ENCODE measurements around the gene SLC24A4. TPM values are rescaled to one million over a fixed set of nuclear protein-coding genes. Genes with fewer than 3 reads are reported as not detected.

Gene SLC24A4
- total and polyA plus RNA-seq, 12 donors, result 0.08 to 0.74 (median 0.24) TPM

DNA sequence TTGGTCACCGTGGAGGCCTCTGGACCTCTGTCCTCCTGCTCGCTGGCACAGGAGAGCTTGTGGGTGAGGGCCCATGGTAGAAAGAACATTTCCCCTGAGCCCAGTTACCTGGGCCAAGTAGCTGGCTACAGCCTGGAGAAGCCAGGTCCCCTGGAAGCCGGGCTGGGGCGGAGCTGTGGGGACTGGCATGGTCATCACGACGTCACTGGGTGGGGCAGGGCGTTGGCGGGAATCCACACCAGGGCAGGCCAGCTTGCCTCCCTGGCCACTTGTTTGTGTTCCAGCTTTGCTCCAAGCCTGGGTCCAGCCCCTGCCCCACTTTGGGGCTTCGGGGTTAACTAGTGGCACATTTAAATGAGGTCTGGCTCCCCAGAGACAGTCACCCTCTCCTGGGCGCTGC is 35.0 kb upstream of the SLC24A4 start:
- Histone ChIP-seq H3K4me1 (no peaks in the 10 kb centered on the region), H3K9me3 (no peaks in the 10 kb centered on the region), H3K27ac (no peak overlapping the region), H3K36me3 (no peaks in the 10 kb centered on the region), H3K27me3 (peaks cover 0 to 33% (median 8%) of the 10 kb centered on the region in 7 donors), H3K4me3 (no peak overlapping the region)
- TF ChIP-seq CTCF (IDR thresholded peaks at IDR 0.05), result no peak
- intact Hi-C loops (cut with DNase I), result no loop called here
- no peak for DNase-seq
- 78 to 84% methylated on average over 10 of the region's 10 CpGs for WGBS, 2 donors
- no peak for ATAC-seq

DNA sequence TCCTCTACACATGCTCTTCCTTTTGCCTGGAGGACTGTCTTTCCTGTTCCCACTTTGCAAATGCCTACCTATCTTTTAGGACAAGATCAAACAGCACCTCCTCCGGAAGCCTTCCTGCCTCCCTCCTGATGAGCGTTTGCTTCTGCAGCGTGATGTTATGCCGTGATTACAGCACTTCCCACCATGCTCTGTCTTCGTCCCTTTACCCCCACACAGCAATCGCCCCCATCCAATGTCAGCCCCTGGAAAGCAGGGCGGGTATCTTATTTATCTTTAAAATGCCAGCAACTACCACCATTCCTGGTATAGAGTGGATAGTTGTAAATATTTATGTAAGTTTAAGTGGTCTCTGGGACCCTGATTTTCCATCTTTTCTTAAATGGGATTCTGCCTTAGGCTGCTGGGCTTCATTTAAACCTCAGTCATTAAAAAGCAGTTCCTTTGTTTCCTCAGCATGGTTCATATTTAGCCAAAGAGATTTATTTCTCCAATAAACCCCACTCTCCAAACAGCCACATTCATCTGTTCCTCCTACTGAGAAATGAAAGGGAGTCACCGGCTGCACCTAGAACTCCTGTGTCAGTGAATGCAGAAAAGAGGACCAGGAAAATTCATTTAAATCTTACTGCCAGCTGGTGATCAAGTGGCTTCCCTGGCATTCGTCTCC is 33.8 kb upstream of the SLC24A4 start:
- DNase-seq (no peak), ATAC-seq (no peak)
- Histone ChIP-seq H3K27ac (no peak overlapping the region), H3K27me3 (peaks cover 0 to 30% (median 8%) of the 10 kb centered on the region in 7 donors), H3K9me3 (no peaks in the 10 kb centered on the region), H3K4me1 (no peaks in the 10 kb centered on the region), H3K4me3 (no peak overlapping the region), H3K36me3 (no peaks in the 10 kb centered on the region)
- intact Hi-C loops (cut with DNase I), result no loop called here
- TF ChIP-seq CTCF (IDR thresholded peaks at IDR 0.05), result no peak
- 50 to 56% methylated on average over 9 of the region's 9 CpGs for WGBS, 2 donors

- no peaks in the 10 kb centered on the region for H3K4me1 ChIP-seq
- intact Hi-C loops (cut with DNase I), result no loop called here
- no peak for TF ChIP-seq CTCF (IDR thresholded peaks at IDR 0.05)
- no peaks in the 10 kb centered on the region for H3K9me3 ChIP-seq
- DNase-seq (no peak), ATAC-seq (no peak)
- H3K36me3 ChIP-seq, result no peaks in the 10 kb centered on the region
- WGBS, 2 donors, result 42 to 89% methylated on average over 2 of the region's 2 CpGs
- no peak overlapping the region for H3K27ac ChIP-seq
- peaks cover 0 to 36% (median 8%) of the 10 kb centered on the region in 7 donors for H3K27me3 ChIP-seq
- H3K4me3 ChIP-seq, result no peak overlapping the region
Observed at GRCh38 chr14:92292673-92293072, 30.3 kb upstream of the SLC24A4 start.

GRCh38 chr14:92294506-92294905 is 28.5 kb upstream of the SLC24A4 start:
- intact Hi-C loops (cut with DNase I), result no loop called here
- no peaks in the 10 kb centered on the region for H3K9me3 ChIP-seq
- WGBS, 2 donors, result 73 to 78% methylated on average over 2 of the region's 2 CpGs
- no peaks in the 10 kb centered on the region for H3K4me1 ChIP-seq
- ATAC-seq, result no peak
- H3K4me3 ChIP-seq, result no peak overlapping the region
- TF ChIP-seq CTCF (IDR thresholded peaks at IDR 0.05), result no peak
- no peak overlapping the region for H3K27ac ChIP-seq
- DNase-seq, result no peak
- H3K36me3 ChIP-seq, result no peaks in the 10 kb centered on the region
- peaks cover 0 to 36% (median 6%) of the 10 kb centered on the region in 7 donors for H3K27me3 ChIP-seq

Data from heart right ventricle (tissue), 16 donors.